Smooth muscle cell (in vitro differentiated cells): Measurements from ENCODE around the gene RAB28. TPM values are rescaled to one million over a fixed set of nuclear protein-coding genes. Genes with fewer than 3 reads are reported as not detected.
A peak's percentile ranks its signal among the peaks of the same experiment; 100 is the strongest.

ENCODE experiments used
- DNase-seq: peaks from one replicate; lab custom pipeline; 2025; ENCODE audit not compliant: unreplicated experiment; lab: John Stamatoyannopoulos, UW
- H2AFZ ChIP-seq: fragments of 200-600 bp; sonication (generic); 2 replicates; pipeline ENCODE4 v1.6.0; 2016; ENCODE audit warnings: antibody characterized with exemption, low read depth, mild to moderate bottlenecking
- H3F3A ChIP-seq: fragments of 200-600 bp; sonication (generic); 2 replicates; pipeline ENCODE4 v1.6.0; 2017; ENCODE audit warnings: antibody characterized with exemption, low read depth
- H3K27ac ChIP-seq: fragments of 200-600 bp; sonication (generic); 2 replicates; pipeline ENCODE4 v1.5.1; 2016; ENCODE audit warnings: low read depth, mild to moderate bottlenecking
- H3K27me3 ChIP-seq: fragments of 200-600 bp; sonication (generic); 2 replicates; pipeline ENCODE4 v1.6.1; 2016; ENCODE audit warnings: low read depth, mild to moderate bottlenecking
- H3K36me3 ChIP-seq: fragments of 200-600 bp; sonication (generic); 2 replicates; pipeline ENCODE4 v1.5.1; 2016; ENCODE audit warnings: low read depth
- H3K4me1 ChIP-seq: fragments of 200-600 bp; sonication (generic); 2 replicates; pipeline ENCODE4 v1.5.1; 2016; ENCODE audit warnings: low read depth
- H3K4me2 ChIP-seq: fragments of 200-600 bp; sonication (generic); 2 replicates; pipeline ENCODE4 v1.6.0; 2016; ENCODE audit warnings: mild to moderate bottlenecking
- H3K4me3 ChIP-seq: fragments of 200-600 bp; sonication (generic); 2 replicates; pipeline ENCODE4 v1.5.1; 2016; ENCODE audit warnings: mild to moderate bottlenecking
- H3K79me2 ChIP-seq: fragments of 200-600 bp; sonication (generic); 2 replicates; pipeline ENCODE4 v1.6.0; 2016; ENCODE audit warnings: low read depth, mild to moderate bottlenecking
- H3K9ac ChIP-seq: fragments of 200-600 bp; sonication (generic); 2 replicates; pipeline ENCODE4 v1.6.0; 2016; ENCODE audit warnings: low read depth
- H3K9me3 ChIP-seq: fragments of 200-600 bp; sonication (generic); replicated peaks from 2 replicates; pipeline ENCODE4 v1.5.1; 2016; ENCODE audit warnings: low read depth
- H4K20me1 ChIP-seq: fragments of 200-600 bp; sonication (generic); 2 replicates; pipeline ENCODE4 v1.6.0; 2016; ENCODE audit warnings: low read depth
- WGBS: methylation state at CpG from one replicate; pipeline ENCODE4 v1.1.7; 2016; ENCODE audit warnings: low lambda C conversion rate; 5-methylcytosine and 5-hydroxymethylcytosine counted together
- polyA plus RNA-seq: library from polyadenylated mRNA; unstranded; fragments of >200 nt; fragmentation: Nextera tagmentation; extraction: Ambion mirVana; gene quantifications from 2 replicates; pipeline ENCODE4 v1.2.1, GENCODE V29; 2016
- total RNA-seq: library from RNA; depleted of rRNA; stranded (reverse); fragments of >200 nt; gene quantifications from 2 replicates; pipeline ENCODE4 v1.2.3, GENCODE V29; 2014
- TF ChIP-seq, protein P1 (sequence below): fragments of 200-600 bp; sonication (generic); IDR thresholded peaks from 2 replicates; pipeline ENCODE4 v1.5.1; 2017; ENCODE audit warnings: borderline replicate concordance, mild to moderate bottlenecking, antibody characterized with exemption; ENCODE audit not compliant: insufficient read depth, poor library complexity, severe bottlenecking

RAB28 gene
- total and polyA plus RNA-seq, 2 experiments from 2014 or later: 32.8 to 40.7 TPM

DNA sequence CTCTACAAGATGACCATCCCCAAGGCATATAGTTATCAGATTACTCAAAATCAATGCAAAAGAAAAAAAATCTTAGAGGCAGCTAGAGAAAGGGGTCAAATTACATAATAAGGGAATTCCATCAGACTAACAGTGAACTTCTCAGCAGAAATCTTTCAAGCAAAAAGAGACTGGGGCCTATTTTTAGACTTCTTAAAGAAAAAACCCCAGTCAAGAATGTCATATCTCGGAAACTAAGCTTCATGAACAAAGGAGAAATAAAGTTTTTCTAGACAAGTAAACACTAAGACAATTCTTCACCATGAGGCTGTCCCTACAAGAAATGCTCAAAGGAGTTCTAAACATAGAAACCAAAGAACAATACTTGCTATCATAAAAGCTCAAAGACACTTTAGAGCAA is 51.7 kb downstream of the RAB28 start:
- H3K4me3 ChIP-seq: no peak overlapping the region
- DNase-seq: no peak
- no peak overlapping the region for H2AFZ ChIP-seq
- peaks cover 48% of the 10 kb centered on the region for H3K79me2 ChIP-seq
- no peaks in the 10 kb centered on the region for H3K36me3 ChIP-seq
- WGBS: 68% methylated on average over 1 of the region's 1 CpG
- H3F3A ChIP-seq: no peaks in the 10 kb centered on the region
- no peaks in the 10 kb centered on the region for H3K27me3 ChIP-seq
- no peak overlapping the region for H3K4me2 ChIP-seq
- no peak overlapping the region for H3K27ac ChIP-seq
- H3K9me3 ChIP-seq: no peaks in the 10 kb centered on the region
- H4K20me1 ChIP-seq: peaks cover 28% of the 10 kb centered on the region
- TF ChIP-seq, protein P1, sequence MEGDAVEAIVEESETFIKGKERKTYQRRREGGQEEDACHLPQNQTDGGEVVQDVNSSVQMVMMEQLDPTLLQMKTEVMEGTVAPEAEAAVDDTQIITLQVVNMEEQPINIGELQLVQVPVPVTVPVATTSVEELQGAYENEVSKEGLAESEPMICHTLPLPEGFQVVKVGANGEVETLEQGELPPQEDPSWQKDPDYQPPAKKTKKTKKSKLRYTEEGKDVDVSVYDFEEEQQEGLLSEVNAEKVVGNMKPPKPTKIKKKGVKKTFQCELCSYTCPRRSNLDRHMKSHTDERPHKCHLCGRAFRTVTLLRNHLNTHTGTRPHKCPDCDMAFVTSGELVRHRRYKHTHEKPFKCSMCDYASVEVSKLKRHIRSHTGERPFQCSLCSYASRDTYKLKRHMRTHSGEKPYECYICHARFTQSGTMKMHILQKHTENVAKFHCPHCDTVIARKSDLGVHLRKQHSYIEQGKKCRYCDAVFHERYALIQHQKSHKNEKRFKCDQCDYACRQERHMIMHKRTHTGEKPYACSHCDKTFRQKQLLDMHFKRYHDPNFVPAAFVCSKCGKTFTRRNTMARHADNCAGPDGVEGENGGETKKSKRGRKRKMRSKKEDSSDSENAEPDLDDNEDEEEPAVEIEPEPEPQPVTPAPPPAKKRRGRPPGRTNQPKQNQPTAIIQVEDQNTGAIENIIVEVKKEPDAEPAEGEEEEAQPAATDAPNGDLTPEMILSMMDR: no peak
- no peak overlapping the region for H3K9ac ChIP-seq
- peaks cover 14% of the 10 kb centered on the region for H3K4me1 ChIP-seq

- WGBS: 82% methylated on average over 9 of the region's 9 CpGs
- TF ChIP-seq, protein P1: peak; percentile 23
- Histone ChIP-seq H3K36me3 (no peaks in the 10 kb centered on the region), H3K4me3 (no peak overlapping the region), H3K79me2 (peaks cover 34% of the 10 kb centered on the region), H3K4me2 (no peak overlapping the region), H3K27me3 (no peaks in the 10 kb centered on the region), H3K4me1 (peaks cover 14% of the 10 kb centered on the region), H2AFZ (no peak overlapping the region), H3K27ac (no peak overlapping the region), H3F3A (no peaks in the 10 kb centered on the region), H3K9ac (no peak overlapping the region), H3K9me3 (no peaks in the 10 kb centered on the region), H4K20me1 (peaks cover 25% of the 10 kb centered on the region)
- no peak for DNase-seq
These were observed 53.1 kb downstream of the RAB28 start for GRCh38 chr4:13430834-13431568.

DNA sequence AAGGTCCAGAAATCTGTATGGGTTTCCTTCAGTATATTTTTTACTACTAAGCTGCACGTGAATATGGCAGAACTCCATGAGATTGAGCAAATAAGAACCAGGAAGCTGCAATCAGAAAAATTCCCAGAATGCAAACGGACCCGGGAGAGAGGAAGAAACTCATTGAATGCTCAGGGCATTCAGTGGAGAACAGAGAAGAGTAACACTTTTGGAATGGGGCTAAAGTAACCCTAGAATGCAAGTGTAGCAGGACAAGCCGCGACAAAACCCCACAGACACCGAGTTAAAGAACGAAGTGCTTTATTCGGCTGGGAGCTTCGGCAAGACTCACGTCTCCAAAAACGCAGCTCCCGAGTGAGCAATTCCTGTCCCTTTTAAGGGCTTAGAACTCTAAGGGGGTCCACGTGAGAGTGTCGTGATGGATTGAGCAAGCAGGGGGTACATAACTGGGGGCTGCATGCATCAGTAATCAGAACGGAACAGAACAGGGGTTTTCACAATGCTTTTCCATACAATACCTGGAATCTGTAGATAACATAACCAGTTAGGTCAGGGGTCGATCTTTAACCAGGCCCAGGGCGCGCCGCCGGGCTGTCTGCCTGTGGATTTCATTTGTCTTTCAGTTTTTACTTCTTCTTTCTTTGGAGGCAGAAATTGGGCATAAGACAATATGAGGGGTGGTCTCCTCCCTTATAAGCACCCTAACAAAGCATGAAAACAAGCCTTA is 56.4 kb downstream of the RAB28 start:
- H3K9me3 ChIP-seq: no peaks in the 10 kb centered on the region
- no peak overlapping the region for H3K4me3 ChIP-seq
- no peak overlapping the region for H3K9ac ChIP-seq
- no peaks in the 10 kb centered on the region for H3F3A ChIP-seq
- H3K36me3 ChIP-seq: peaks cover 7% of the 10 kb centered on the region
- H3K27me3 ChIP-seq: no peaks in the 10 kb centered on the region
- no peak overlapping the region for H2AFZ ChIP-seq
- 73% methylated on average over 20 of the region's 20 CpGs for WGBS
- TF ChIP-seq, protein P1: no peak
- H4K20me1 ChIP-seq: peaks cover 9% of the 10 kb centered on the region
- no peak for DNase-seq
- peaks cover 9% of the 10 kb centered on the region for H3K4me1 ChIP-seq
- peaks cover 9% of the 10 kb centered on the region for H3K79me2 ChIP-seq
- H3K4me2 ChIP-seq: no peak overlapping the region
- no peak overlapping the region for H3K27ac ChIP-seq
